ENCODE data around the gene TEX22. TPM values are rescaled to one million over a fixed set of nuclear protein-coding genes. Genes with fewer than 3 reads are reported as not detected.

TEX22 gene
- total and polyA plus RNA-seq, 2 experiments from 2014 or later: 0.21 TPM

GRCh38 chr14:105445901-105446845 lies 47.8 kb downstream of the TEX22 start (continued):
- TF ChIP-seq, protein P1, sequence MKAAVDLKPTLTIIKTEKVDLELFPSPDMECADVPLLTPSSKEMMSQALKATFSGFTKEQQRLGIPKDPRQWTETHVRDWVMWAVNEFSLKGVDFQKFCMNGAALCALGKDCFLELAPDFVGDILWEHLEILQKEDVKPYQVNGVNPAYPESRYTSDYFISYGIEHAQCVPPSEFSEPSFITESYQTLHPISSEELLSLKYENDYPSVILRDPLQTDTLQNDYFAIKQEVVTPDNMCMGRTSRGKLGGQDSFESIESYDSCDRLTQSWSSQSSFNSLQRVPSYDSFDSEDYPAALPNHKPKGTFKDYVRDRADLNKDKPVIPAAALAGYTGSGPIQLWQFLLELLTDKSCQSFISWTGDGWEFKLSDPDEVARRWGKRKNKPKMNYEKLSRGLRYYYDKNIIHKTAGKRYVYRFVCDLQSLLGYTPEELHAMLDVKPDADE (IDR thresholded peaks at IDR 0.05): no peak
- no peak for TF ChIP-seq REST (IDR thresholded peaks at IDR 0.05; ENCODE audit: unreplicated experiment)

DNA sequence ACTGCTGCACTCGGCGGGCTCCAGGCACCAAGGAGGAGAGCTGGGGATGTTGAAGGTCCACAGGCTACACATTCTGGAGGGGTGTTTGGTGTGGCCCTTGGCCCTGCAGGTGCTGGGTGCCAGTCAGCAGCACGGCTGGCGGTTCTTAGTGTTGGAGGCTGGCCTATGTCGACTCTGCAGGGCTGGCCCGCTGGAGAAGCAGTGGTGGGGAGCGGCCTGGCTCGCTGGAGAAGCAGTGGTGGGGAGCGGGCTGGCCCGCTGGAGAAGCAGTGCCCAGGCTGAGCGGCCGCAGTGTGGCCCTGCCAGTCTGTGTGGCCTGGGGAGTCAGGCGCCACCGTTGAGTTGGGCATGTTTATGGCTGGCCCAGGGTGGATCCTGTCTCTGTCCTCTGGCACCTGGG lies 48.6 kb downstream of the TEX22 start:
- 0 out of 2 replicates have a peak overlapping the region, but pooled peaks have one; percentile 52 for H3K27ac Mint-ChIP-seq
- H3K4me2 ChIP-seq: no peak overlapping the region
- no peak overlapping the region for H2AFZ ChIP-seq
- ATAC-seq (no peak), DNase-seq (ENCODE audit: low spot score) (no peak)
- no peaks in the 10 kb centered on the region for H3K27me3 ChIP-seq (ENCODE audit: insufficient read depth)
- H3K36me3 Mint-ChIP-seq (ENCODE audit: low read depth): peaks cover 31% of the 10 kb centered on the region
- 0 out of 3 replicates have a peak, but pooled peaks cover 3% of the 10 kb centered on the region for H3K4me1 Mint-ChIP-seq
- H3K4me1 ChIP-seq (ENCODE audit: insufficient read depth): no peaks in the 10 kb centered on the region
- H3K79me2 ChIP-seq (replicated peaks; ENCODE audit: insufficient read depth): peaks cover 11% of the 10 kb centered on the region; the same call in 1 of the 2 replicates
- H3K9me3 Mint-ChIP-seq: no peaks in the 10 kb centered on the region
- H3K9me2 ChIP-seq (ENCODE audit: insufficient read depth): no peaks in the 10 kb centered on the region
- H3K4me3 Mint-ChIP-seq: no peak overlapping the region
- H3K4me3 ChIP-seq: no peak overlapping the region
- H4K20me1 ChIP-seq (replicated peaks; ENCODE audit: insufficient read depth): peaks cover 20% of the 10 kb centered on the region
- H3K36me3 ChIP-seq (ENCODE audit: insufficient read depth): peaks cover 9% of the 10 kb centered on the region
- peaks cover 13% of the 10 kb centered on the region for H3K27me3 Mint-ChIP-seq (ENCODE audit: insufficient read depth, low read depth, poor library complexity)
- no peak overlapping the region for H3K27ac ChIP-seq (ENCODE audit: low read depth)
- H3F3A ChIP-seq (replicated peaks; ENCODE audit: low read depth): 0 out of 2 replicates have a peak, but pooled peaks cover 3% of the 10 kb centered on the region
- TF ChIP-seq JUNB (IDR thresholded peaks at IDR 0.05; ENCODE audit: unreplicated experiment) (no peak), CREB1 (CRISPR knock-in tag; IDR thresholded peaks at IDR 0.05; ENCODE audit: low read depth) (no peak), NANOG (IDR thresholded peaks at IDR 0.05; ENCODE audit: borderline replicate concordance) (no peak), ZNF331 (CRISPR knock-in tag; IDR thresholded peaks at IDR 0.05; ENCODE audit: low read depth) (no peak), ZNF114 (CRISPR knock-in tag; IDR thresholded peaks at IDR 0.05) (no peak)
- TF ChIP-seq, protein P2, sequence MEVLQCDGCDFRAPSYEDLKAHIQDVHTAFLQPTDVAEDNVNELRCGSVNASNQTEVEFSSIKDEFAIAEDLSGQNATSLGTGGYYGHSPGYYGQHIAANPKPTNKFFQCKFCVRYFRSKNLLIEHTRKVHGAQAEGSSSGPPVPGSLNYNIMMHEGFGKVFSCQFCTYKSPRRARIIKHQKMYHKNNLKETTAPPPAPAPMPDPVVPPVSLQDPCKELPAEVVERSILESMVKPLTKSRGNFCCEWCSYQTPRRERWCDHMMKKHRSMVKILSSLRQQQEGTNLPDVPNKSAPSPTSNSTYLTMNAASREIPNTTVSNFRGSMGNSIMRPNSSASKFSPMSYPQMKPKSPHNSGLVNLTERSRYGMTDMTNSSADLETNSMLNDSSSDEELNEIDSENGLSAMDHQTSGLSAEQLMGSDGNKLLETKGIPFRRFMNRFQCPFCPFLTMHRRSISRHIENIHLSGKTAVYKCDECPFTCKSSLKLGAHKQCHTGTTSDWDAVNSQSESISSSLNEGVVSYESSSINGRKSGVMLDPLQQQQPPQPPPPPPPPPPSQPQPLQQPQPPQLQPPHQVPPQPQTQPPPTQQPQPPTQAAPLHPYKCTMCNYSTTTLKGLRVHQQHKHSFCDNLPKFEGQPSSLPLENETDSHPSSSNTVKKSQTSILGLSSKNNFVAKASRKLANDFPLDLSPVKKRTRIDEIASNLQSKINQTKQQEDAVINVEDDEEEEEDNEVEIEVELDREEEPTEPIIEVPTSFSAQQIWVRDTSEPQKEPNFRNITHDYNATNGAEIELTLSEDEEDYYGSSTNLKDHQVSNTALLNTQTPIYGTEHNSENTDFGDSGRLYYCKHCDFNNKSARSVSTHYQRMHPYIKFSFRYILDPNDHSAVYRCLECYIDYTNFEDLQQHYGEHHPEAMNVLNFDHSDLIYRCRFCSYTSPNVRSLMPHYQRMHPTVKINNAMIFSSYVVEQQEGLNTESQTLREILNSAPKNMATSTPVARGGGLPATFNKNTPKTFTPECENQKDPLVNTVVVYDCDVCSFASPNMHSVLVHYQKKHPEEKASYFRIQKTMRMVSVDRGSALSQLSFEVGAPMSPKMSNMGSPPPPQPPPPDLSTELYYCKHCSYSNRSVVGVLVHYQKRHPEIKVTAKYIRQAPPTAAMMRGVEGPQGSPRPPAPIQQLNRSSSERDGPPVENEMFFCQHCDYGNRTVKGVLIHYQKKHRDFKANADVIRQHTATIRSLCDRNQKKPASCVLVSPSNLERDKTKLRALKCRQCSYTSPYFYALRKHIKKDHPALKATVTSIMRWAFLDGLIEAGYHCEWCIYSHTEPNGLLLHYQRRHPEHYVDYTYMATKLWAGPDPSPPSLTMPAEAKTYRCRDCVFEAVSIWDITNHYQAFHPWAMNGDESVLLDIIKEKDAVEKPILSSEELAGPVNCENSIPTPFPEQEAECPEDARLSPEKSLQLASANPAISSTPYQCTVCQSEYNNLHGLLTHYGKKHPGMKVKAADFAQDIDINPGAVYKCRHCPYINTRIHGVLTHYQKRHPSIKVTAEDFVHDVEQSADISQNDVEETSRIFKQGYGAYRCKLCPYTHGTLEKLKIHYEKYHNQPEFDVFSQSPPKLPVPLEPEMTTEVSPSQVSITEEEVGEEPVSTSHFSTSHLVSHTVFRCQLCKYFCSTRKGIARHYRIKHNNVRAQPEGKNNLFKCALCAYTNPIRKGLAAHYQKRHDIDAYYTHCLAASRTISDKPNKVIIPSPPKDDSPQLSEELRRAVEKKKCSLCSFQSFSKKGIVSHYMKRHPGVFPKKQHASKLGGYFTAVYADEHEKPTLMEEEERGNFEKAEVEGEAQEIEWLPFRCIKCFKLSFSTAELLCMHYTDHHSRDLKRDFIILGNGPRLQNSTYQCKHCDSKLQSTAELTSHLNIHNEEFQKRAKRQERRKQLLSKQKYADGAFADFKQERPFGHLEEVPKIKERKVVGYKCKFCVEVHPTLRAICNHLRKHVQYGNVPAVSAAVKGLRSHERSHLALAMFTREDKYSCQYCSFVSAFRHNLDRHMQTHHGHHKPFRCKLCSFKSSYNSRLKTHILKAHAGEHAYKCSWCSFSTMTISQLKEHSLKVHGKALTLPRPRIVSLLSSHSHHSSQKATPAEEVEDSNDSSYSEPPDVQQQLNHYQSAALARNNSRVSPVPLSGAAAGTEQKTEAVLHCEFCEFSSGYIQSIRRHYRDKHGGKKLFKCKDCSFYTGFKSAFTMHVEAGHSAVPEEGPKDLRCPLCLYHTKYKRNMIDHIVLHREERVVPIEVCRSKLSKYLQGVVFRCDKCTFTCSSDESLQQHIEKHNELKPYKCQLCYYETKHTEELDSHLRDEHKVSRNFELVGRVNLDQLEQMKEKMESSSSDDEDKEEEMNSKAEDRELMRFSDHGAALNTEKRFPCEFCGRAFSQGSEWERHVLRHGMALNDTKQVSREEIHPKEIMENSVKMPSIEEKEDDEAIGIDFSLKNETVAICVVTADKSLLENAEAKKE (CRISPR knock-in tag; IDR thresholded peaks at IDR 0.05): no peak
- TF ChIP-seq, protein P3, sequence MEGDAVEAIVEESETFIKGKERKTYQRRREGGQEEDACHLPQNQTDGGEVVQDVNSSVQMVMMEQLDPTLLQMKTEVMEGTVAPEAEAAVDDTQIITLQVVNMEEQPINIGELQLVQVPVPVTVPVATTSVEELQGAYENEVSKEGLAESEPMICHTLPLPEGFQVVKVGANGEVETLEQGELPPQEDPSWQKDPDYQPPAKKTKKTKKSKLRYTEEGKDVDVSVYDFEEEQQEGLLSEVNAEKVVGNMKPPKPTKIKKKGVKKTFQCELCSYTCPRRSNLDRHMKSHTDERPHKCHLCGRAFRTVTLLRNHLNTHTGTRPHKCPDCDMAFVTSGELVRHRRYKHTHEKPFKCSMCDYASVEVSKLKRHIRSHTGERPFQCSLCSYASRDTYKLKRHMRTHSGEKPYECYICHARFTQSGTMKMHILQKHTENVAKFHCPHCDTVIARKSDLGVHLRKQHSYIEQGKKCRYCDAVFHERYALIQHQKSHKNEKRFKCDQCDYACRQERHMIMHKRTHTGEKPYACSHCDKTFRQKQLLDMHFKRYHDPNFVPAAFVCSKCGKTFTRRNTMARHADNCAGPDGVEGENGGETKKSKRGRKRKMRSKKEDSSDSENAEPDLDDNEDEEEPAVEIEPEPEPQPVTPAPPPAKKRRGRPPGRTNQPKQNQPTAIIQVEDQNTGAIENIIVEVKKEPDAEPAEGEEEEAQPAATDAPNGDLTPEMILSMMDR (conservative IDR thresholded peaks at IDR 0.05; ENCODE audit: low read depth in 2 of 2): no peak
- TF ChIP-seq, protein P1 (IDR thresholded peaks at IDR 0.05): no peak
